ENCODE results near the gene RTTN. TPM values are rescaled to one million over a fixed set of nuclear protein-coding genes. Genes with fewer than 3 reads are reported as not detected.

The RTTN gene
- total and polyA plus RNA-seq, 2 of the 4 experiments (the other 2 are of a cell fraction) = 5.8 to 19.9 TPM

GRCh38 chr18:70154591-70155194 lies 50.8 kb downstream of the RTTN start:
- TF ChIP-seq MXI1 (IDR thresholded peaks at IDR 0.05; ENCODE audit: borderline replicate concordance, low read depth, low read length) = no peak
- peak; percentile 18 for TF ChIP-seq RCOR1 (IDR thresholded peaks at IDR 0.05; ENCODE audit: insufficient replicate concordance, low read length)
- TF ChIP-seq FOS (IDR thresholded peaks at IDR 0.05; ENCODE audit: low read depth, low read length) = 0 out of 2 replicates have a peak, but pooled peaks have one; percentile 31
- peak; percentile 67 for TF ChIP-seq CEBPB (IDR thresholded peaks at IDR 0.05; ENCODE audit: low read depth, low read length)
- peak; percentile 43; the same call in 1 of the 2 replicates for TF ChIP-seq BHLHE40 (IDR thresholded peaks at IDR 0.05; ENCODE audit: low read depth, low read length)
- 0 out of 2 replicates have a peak, but pooled peaks have one; percentile 2 for TF ChIP-seq MAFK (IDR thresholded peaks at IDR 0.05; ENCODE audit: low read depth, low read length)
- no peak for TF ChIP-seq POLR2A (IDR thresholded peaks at IDR 0.05; ENCODE audit: low read depth, low read length)
- no peak overlapping the region for H2AK9ac ChIP-seq (replicated peaks; ENCODE audit: low read depth, low read length, poor library complexity)
- no TSS peak for BruUV-seq (replicated peaks)
- ChIA-PET CTCF (interaction anchor here (1.2 kb wide), 2 partner anchors 12 to 14 kb away, joined by 3 to 4 read pairs; no protein-coding TSS in a partner anchor), POLR2A (ENCODE audit: unreplicated experiment) (no interaction called here)
- peak overlapping the region; percentile 2; the same call in 1 of the 3 replicates for H2BK15ac ChIP-seq (ENCODE audit: low read depth, low read length)
- peak overlapping the region; percentile 79 for H2BK5ac ChIP-seq (ENCODE audit: low read depth, low read length, poor library complexity, severe bottlenecking)
- peak overlapping the region in 1 of 2 experiments; percentile 53; a peak in 1 of 4 replicates for H4K8ac ChIP-seq (ENCODE audit: low read depth in 2 of 2, low read length in 2 of 2)
- peak overlapping the region; percentile 64; the same call in 1 of the 2 replicates for H2BK20ac ChIP-seq (ENCODE audit: low read depth, low read length)
- H3K9me3 ChIP-seq (ENCODE audit: control insufficient read depth, insufficient read depth, low read length) = peaks cover 2% of the 10 kb centered on the region; the same call in 1 of the 2 replicates
- H3K27ac ChIP-seq (ENCODE audit: insufficient read depth, low read length) = no peak overlapping the region
- 0 out of 2 replicates have a peak, but pooled peaks cover 1% of the 10 kb centered on the region for H3K36me3 ChIP-seq (ENCODE audit: control insufficient read depth, insufficient read depth, low read length)
- no peak overlapping the region for H3K9ac ChIP-seq (ENCODE audit: low read depth, low read length)
- peak overlapping the region; percentile 66 for H3K4me2 ChIP-seq (ENCODE audit: low read depth, low read length)
- peak overlapping the region; percentile 55; the same call in 1 of the 2 replicates for H3K18ac ChIP-seq (ENCODE audit: low read depth, low read length)
- H3K79me1 ChIP-seq (ENCODE audit: low read depth in 1 of 2, low read length in 2 of 2) = peaks cover 8 to 14% of the 10 kb centered on the region in 2 experiments; a peak in 3 of 4 replicates
- DNase-seq = peak; percentile 94
- intact Hi-C loops (cut with micrococcal nuclease) = loop anchor here (2.0 kb wide), 1 partner anchor 18 kb away; no protein-coding TSS in a partner anchor
- H3K27me3 ChIP-seq (ENCODE audit: control insufficient read depth, insufficient read depth, low read length) = no peaks in the 10 kb centered on the region
- H3K23ac ChIP-seq (ENCODE audit: low read depth, low read length) = no peak overlapping the region
- no peak overlapping the region for H4K5ac ChIP-seq (ENCODE audit: low read depth, low read length)
- H3K4me1 ChIP-seq (ENCODE audit: control insufficient read depth, insufficient read depth, low read length) = peaks cover 2% of the 10 kb centered on the region; the same call in 1 of the 2 replicates
- H3K4ac ChIP-seq (ENCODE audit: low read depth, low read length) = no peak overlapping the region
- H3K14ac ChIP-seq (replicated peaks; ENCODE audit: low read depth, low read length) = no peak overlapping the region
- peaks cover 6% of the 10 kb centered on the region; the same call in 1 of the 2 replicates for H3K9me1 ChIP-seq (ENCODE audit: insufficient read depth, low read length)
- peak; percentile 95 for ATAC-seq (ENCODE audit: low read depth)
- H2BK120ac ChIP-seq (ENCODE audit: low read depth, low read length) = peak overlapping the region; percentile 55; the same call in 1 of the 2 replicates
- H2AFZ ChIP-seq (replicated peaks; ENCODE audit: low read length, poor library complexity) = no peak overlapping the region
- dilution Hi-C loops (cut with HindIII; ENCODE audit: low sequenced_read_pairs, unreplicated experiment) = no loop called here
- no peak overlapping the region for H4K91ac ChIP-seq (ENCODE audit: insufficient read depth, low read depth, low read length)
- no peak overlapping the region for H3K4me3 ChIP-seq (ENCODE audit: insufficient read depth, low read depth, low read length)
- H2AK5ac ChIP-seq (ENCODE audit: low read depth, low read length) = no peak overlapping the region
- WGBS, 2 experiments (ENCODE audit: extremely low coverage in 2 of 2, insufficient read length in 1 of 2) = no CpG with 5 or more reads among the region's 4 CpGs
- H3K56ac ChIP-seq (ENCODE audit: extremely low read depth, insufficient read depth, low read length) = 0 out of 2 replicates have a peak overlapping the region, but pooled peaks have one; percentile 13
- in situ Hi-C loops (cut with MboI; ENCODE audit: low sequenced_read_pairs) = no loop called here
- no peaks in the 10 kb centered on the region for H4K20me1 ChIP-seq (ENCODE audit: insufficient read depth, low read length)
